GM18951 (cell line): ENCODE data around the gene BTBD2.
"Not testable (repeated sequence)": the region's sequence is repeated elsewhere in the genome, so short reads cannot be mapped to it uniquely, and the experiment has no call there.

Experiments used
- POLR2A ChIP-seq: IDR thresholded peaks from 4 replicates; pipeline ENCODE4 v1.6.1; 2011; ENCODE audit warnings: mild to moderate bottlenecking; ENCODE audit not compliant: insufficient read length, insufficient read depth; ENCODE audit errors: extremely low read depth
- in situ Hi-C: fragments of 300-500 bp; cut with MboI; formaldehyde crosslinking; loops from one replicate; pipeline ENCODE4 v1.12.0; 2022; ENCODE audit warnings: low sequenced_read_pairs, mixed read lengths, inconsistent platforms; ENCODE audit not compliant: unreplicated experiment

Gene BTBD2

DNA sequence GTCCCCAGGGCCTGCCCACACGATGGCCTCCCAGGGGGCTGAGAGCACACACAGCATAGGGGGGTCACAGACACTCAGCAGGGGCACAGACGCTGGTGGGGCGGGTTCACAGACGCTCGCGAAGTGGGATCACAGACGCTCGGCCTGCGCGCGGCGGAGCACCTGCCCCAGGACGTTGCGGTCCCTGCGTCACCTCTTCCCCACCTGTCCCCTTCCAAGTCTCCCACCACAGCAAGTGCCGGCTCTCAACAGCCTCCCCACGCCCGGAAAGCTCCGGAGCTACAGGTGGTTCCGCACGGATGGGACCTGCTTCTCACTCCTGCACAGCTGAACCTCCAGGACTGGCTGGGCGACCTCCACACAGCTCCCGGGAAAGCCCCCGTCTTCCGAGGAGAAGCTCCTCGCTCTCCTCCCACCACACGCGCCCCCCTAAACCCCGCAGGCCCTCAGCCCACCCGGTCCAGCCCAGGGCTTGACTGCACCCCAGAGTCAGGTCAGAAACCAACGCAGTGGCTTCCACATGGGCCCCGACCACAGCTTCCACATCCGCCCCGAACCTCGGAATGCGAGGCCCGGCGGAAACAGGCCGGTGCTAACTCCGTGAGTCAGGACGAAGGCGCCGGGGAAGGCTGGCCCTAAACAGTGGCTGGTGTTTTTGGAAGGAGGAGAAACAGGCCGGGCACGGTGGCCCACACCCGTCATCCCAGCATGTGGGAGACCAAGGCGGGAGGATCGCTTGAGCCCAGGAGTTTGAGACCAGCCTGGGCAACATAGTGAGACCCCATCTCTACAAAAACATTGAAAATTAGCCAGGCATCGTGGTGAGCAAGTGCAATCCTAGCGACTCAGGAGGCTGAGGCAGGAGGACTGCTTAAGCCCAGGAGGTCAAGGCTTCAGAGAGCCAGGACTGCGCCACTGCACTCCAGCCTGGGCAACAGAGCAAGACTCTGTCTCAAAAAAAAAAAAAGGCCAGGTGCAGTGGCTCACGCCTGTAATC lies 16.5 kb downstream of the BTBD2 start:
- in situ Hi-C loops: no loop called here
- TF ChIP-seq POLR2A: no peak

DNA sequence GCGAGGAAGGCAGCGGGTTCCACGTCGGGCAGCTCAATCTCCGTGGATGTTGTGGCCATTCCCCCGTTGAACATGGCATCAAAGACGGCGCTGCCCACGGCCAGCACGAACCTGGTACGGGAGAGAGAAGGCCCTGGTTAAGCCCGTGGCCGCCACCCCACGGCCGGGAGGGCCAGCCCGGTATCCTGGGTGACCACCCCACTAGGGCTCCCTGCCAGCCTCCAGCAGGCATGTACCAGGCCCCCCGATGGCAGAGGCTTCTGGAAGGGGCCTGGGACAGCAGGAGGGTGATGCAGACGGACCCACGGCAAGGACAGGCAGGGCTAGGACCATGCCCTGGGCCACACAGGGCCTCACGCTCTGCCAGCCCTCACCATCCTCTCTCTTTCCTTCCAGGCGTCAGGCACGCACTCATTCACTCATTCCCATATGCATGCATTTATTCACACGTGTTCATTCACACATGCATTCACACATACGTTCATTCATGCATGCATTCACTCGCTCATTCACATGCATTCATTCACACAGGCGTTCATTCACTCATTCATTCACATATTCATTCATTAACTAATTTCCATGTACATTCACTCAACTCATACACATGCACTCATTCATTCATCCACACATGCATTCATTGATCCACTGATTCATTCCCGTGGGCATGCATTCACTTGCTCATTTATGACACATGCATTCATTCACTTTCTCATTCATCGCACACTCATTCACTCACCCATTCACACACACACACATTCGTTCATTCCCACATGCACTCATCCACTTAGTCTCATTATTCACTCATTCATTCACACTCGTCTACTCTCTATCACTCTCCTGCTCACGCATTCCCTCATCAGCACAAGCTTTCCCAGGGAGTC lies 17.9 kb downstream of the BTBD2 start:
- no peak for TF ChIP-seq POLR2A
- in situ Hi-C loops: no loop called here

DNA sequence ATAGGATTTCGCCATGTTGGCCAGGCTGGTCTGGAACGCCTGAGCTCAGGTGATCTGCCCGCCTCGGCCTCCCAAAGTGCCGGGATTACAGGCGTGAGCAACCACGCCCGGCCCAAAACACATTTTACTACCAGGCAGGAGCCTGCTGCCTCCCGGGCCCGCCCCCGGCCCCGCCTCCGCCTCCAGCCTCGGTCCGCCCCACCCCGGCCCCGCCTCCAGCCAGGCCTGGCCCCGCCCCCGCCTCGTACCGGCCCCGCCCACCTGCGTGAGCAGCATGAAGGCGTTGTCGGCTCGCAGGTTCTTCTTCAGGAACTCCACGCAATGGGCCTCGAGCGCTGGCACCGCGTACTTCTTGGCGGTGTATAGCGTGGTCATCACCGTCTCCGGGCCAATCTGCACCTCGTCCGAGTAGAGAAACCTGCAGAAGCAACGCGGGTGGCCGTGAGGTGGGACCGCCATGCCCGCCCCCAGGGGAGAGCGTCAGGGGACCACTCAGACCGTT lies 22.7 kb downstream of the BTBD2 start:
- in situ Hi-C loops: no loop called here
- no peak for TF ChIP-seq POLR2A

DNA sequence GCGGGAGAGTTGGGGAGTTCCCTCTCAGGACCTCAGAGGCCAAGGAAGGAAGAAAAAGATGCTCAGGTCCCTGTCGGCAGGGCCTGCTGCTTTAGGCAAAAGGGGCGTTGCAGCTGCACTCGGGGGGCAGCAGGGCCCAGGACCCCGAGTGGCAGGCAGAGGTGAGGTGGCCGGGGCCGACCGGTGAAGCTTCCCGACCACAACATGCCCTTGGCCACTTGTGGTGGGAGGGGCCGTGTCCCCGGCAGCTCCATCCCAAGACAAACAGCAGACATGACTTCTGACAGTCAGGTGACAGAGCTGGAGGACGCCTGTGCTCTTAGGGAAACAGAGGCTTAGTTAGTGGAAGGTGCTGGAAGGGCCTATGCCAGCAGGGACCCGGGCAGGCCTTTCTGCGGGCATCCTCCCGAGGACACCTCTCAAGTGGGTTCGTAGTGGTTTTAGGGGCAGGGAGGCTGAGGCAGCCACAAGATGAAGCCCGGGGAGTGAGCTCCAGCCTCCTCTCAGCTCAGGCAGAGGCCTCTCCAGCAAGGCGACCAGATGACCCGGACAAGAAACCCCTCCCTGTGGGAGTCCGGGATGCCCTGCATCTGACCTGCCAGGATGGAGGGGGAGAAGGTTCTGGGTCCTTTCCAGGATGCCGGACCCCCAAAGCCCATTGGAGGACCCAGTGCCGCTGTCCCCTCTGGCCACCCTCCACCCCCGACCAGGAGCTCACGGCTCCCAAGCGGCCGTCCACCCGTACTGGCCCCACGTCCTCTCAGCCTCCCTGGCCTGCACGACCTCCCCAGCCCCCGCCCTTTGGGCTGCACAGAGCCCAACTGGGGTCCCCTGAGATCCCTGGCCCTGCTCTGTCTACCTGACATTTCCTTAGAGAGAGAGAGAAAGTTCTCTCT lies 24.2 kb downstream of the BTBD2 start:
- no peak for TF ChIP-seq POLR2A
- in situ Hi-C loops: no loop called here

DNA sequence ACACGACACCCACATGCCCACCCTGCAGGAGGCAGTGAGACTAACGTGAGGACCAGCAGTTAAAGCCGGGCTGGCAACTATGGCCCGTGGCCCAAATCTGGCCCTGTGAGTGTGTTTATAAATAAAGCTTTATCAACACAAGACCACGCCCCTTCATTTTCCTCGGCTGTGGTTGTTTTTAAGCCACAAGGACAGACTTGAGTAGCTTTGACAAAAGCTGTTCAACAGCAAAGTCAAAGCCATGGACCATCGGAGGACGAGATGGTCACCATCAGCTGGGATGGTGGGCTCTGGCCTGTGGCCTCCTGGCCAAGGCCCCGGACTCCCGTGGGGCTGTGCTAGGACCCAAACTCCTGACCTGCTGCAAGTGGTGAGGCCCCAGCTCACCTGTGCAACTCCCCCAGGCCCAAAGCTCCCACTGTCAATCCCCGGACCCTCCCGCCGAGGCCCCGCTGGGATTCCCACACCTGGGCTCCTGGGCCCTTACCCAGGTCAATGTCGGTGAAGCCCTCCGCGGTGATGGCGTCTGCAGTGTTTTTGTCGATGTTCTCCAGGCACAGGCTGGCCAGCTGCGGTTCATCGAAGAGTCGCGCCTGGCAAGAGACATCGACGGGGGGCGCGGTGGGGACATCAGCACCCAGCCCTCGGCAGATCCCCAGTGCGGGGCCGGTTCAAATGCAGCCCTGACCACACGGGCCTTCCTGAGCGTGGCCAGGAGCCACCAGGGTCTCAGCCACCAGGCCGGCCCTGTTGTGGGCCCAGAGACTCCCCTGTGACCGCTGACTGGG lies 25.1 kb downstream of the BTBD2 start:
- no peak for TF ChIP-seq POLR2A
- in situ Hi-C loops: no loop called here

DNA sequence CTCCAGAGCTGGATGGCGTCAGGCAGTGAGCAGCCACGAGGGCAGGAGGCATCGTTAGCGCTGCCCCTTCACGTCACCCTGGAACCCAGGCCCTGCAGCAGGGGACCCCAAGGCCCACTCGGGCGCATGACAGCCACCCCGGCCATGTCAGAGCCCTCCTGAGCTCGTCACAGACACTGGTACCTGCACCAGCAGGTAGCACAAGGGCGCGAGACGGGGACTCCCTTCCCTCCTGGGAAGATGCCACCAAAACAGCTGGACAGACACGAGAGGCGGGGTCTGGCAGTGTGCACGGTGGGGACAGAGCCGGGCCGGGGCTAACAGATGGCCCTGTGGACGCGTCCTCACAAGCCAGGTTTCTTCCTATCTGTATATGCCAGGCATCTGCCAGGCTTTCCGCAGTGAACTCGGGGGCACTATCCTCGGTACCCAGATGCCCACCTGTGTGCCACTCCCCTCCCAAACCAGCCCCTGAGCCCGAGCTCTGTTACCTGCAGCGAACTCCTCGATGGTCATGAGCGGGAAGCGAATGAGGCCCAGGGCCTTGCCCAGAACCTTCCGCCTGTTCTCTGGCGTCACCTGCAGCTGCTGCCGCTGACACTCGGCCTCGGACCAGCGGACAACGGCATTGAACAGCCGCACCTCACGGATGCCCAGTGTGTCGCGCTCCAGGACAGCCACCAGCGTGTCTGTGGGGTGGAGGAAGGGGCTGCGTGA lies 25.8 kb downstream of the BTBD2 start:
- no peak for TF ChIP-seq POLR2A
- in situ Hi-C loops: no loop called here

DNA sequence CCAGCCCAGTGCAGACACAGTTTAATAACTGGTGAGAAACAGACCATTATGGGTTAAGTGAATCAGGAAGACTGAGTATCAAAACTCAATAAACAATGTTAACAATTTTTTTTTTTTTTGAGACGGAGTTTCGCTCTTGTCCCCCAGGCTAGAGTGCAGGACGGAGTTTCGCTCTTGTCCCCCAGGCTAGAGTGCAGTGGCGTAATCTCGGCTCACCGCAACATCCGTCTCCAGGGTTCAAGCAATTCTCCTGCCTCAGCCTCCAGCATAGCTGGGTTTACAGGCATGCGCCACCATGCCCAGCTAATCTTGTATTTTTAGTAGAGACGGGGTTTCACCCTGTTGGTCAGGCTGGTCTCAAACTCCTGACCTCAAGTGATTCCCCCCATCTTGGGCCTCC lies 27.1 kb downstream of the BTBD2 start:
- in situ Hi-C loops: not testable (repeated sequence)

DNA sequence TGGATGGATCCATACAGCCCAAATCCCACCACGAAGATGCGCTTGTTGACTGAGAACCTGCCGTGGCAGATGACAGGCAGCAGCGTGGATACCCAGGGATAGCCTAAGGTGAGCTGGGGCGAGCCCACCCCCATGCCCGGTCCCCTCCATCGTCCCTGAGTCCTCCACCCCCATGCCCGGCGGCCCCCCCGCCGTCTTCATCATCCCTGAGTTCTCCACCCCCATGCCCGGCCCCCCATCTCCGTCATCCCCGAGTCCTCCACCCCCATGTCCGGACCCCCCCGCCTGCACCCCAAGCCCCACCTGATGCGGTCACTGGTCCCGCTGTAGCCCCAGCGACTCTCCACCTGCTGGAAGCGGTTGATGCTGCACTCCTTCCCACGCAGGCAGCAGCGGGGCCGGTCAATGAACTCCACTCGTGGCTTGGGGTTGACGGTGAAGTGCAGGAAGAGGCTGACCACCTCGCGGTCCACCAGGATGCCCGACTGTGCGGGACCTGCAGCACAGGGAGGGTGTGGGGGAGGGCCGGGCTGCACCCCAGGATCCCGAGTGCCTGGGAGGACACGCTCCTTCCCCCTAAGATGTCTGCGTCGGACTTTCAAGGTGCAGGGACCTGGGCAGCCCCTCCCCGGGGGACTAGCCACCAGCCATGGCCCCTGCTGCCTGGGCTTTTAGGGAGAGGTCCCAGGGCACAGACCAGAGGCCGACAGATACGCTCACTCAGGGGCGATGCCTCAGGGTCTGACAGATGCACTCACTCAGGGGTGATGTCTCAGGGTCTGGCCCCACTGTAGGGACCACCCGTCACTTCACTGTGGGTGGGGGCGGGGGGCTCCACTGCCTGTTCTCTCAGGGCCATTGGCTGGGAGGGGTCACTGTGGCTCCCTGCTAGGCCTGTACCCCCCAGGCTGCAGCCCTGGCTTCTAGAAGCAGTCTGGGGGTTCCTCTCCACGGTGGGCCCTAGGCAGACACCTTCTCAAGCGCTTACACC lies 28.0 kb downstream of the BTBD2 start:
- TF ChIP-seq POLR2A: peak; percentile 20
- in situ Hi-C loops: no loop called here

DNA sequence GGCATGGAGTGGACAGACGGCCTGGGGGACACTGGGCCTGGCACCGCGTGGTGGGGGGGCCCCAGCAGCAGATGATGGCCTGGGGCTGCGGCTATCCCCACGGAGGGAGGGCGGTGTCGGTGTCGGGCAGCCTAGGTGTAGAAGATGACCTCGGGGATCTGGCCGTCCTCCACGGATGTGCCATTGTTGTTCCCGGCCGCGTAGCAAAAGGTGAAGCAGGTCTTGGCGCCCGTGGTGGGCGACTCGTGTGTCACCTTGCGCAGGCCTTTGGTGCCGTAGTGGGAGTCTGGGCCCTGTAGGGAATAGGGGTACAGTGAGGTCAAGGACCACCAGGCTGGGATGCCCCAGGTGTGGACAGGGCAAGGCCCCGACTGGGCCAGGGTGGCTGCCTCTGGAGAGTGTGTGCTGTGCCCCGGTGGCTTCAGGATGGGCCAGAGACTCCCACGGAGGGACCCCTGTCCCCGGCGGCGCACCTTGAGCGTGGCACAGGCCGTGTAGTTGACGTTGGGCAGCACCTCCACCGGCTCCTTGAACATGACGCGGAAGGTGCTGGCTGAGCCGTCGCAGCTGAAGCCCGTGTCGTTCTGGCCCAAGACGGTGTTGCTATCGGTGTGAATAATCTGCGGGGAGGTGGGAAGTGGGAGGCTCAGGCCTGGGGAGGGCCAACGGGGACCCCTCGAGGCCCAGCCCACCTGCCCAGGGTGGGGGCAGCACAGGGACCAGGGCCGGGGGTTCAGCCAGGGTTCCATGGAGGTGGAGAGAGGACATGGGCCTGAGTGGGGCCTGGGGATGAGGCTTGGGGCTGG lies 29.0 kb downstream of the BTBD2 start:
- in situ Hi-C loops: no loop called here
- peak; percentile 9 for TF ChIP-seq POLR2A
